NCI-H345 treated with DMSO at 0.1 percent for 48 hours (cell line): ENCODE measurements around the gene HOXA9.

Experiments used
- DNase-seq: peaks from one replicate; lab custom pipeline; 2025; ENCODE audit not compliant: unreplicated experiment; lab: John Stamatoyannopoulos, UW

Gene HOXA9

GRCh38 chr7:27165089-27165995, at the start of gene HOXA9:
TSS of gene HOXA9 (minus strand) at chr7:27165537. CDS start at chr7:27165457, 80 bp downstream.
- no peak for DNase-seq

GRCh38 chr7:27214239-27214950, 49.1 kb upstream of the HOXA9 start:
- no peak for DNase-seq

- DNase-seq = no peak
Observed at GRCh38 chr7:27213433-27214238, 48.3 kb upstream of the HOXA9 start.

- no peak for DNase-seq
Observed at GRCh38 chr7:27212497-27213432, 47.4 kb upstream of the HOXA9 start.

- no peak for DNase-seq
Observed at GRCh38 chr7:27211764-27212204, 46.4 kb upstream of the HOXA9 start.

- no peak for DNase-seq
Observed at GRCh38 chr7:27211084-27211446, 45.7 kb upstream of the HOXA9 start.

GRCh38 chr7:27210441-27211083, 45.2 kb upstream of the HOXA9 start:
- DNase-seq = no peak

GRCh38 chr7:27209933-27210440, 44.6 kb upstream of the HOXA9 start:
- no peak for DNase-seq

- no peak for DNase-seq
Observed at GRCh38 chr7:27208998-27209397, 43.7 kb upstream of the HOXA9 start.

- no peak for DNase-seq
Observed at GRCh38 chr7:27207348-27207985, 42.1 kb upstream of the HOXA9 start.

- no peak for DNase-seq
Observed at GRCh38 chr7:27205325-27206280, 40.3 kb upstream of the HOXA9 start.

GRCh38 chr7:27204851-27205322, 39.5 kb upstream of the HOXA9 start:
- no peak for DNase-seq

GRCh38 chr7:27203964-27204594, 38.7 kb upstream of the HOXA9 start:
- DNase-seq = no peak

GRCh38 chr7:27203365-27203953, 38.1 kb upstream of the HOXA9 start:
- DNase-seq = no peak

GRCh38 chr7:27202862-27203134, 37.5 kb upstream of the HOXA9 start:
- DNase-seq = no peak

GRCh38 chr7:27202018-27202861, 36.9 kb upstream of the HOXA9 start:
- no peak for DNase-seq
